OCI-LY7 (cell line): Measurements from ENCODE around the gene CIAO3.

Experiments
- CTCF ChIP-seq: fragments of 200-600 bp; sonication (generic); conservative IDR thresholded peaks from 2 replicates; pipeline ENCODE4 v1.5.1; 2014; ENCODE audit warnings: mild to moderate bottlenecking, antibody characterized with exemption, low read length, moderate library complexity, mixed read lengths
- EZH2phosphoT487 ChIP-seq: fragments of 200-600 bp; sonication (generic); IDR thresholded peaks from 2 replicates; pipeline ENCODE4 v1.6.1; 2018; ENCODE audit warnings: low read depth, borderline replicate concordance, mild to moderate bottlenecking, mixed run types, antibody characterized with exemption, low read length, moderate library complexity, mixed read lengths

GRCh38 chr16:740764-741505 is at the start of gene CIAO3:
- TF ChIP-seq EZH2phosphoT487 (no peak), CTCF (peak; percentile 87)
